K562 (cell line): Measurements from ENCODE around the gene SFTPB. TPM values are rescaled to one million over a fixed set of nuclear protein-coding genes. Genes with fewer than 3 reads are reported as not detected.

Experiments used
- ATAC-seq: fragments of 200-7000 bp; cut with Tn5 transposase; 3 replicates; pipeline ENCODE4 v1.9.1; 2020; ENCODE audit warnings: moderate library complexity
- BruUV-seq: library from RNA; stranded (reverse); fragments of 400-500 nt; replicated peaks from 2 replicates; lab custom pipeline; 2021; lab: Mats Ljungman, UMichigan
- CTCF ChIA-PET: fragments of 300-600 bp; formaldehyde crosslinking; extraction: SDS; loops from one replicate; lab custom pipeline; 2021; ENCODE audit warnings: low intra/inter-chr PET ratio; lab: Yijun Ruan, JAX
- POLR2A ChIA-PET: fragments of 300-600, 350-650 bp; sonication (Branson Sonifier 250); formaldehyde crosslinking; extraction: SDS; loops from one replicate; lab custom pipeline; 2021; ENCODE audit warnings: antibody characterized with exemption, inconsistent platforms; lab: Yijun Ruan, JAX
- DNase-seq, 4 experiments: peaks; one replicate each; pipeline versions ENCODE4 v3.0.0 to v3.0.0-alpha.2; 2011 to 2018; ENCODE audit warnings: low spot score in 3 of 4, mixed read lengths in 3 of 4; ENCODE audit errors: extremely low read depth in 1 of 4
- FAIRE-seq: peaks from 2 replicates; lab custom pipeline; 2011; peaks lifted over from hg19 to GRCh38; lab: Jason Lieb, UNC
- H2AFZ ChIP-seq: 2 replicates; pipeline ENCODE4 v1.6.0; 2011; ENCODE audit warnings: low read depth, low read length, control low read depth, inconsistent platforms
- H3K27ac ChIP-seq: fragments of 200-600 bp; 3 replicates; pipeline ENCODE4 v1.8.0; 2011; ENCODE audit warnings: low read depth, mild to moderate bottlenecking, control low read depth, inconsistent platforms, low read length, moderate library complexity, mixed read lengths; ENCODE audit errors: extremely low read depth
- H3K27me3 ChIP-seq, 2 experiments: fragments of 300-600 bp in 1 of 2; 2 replicates in 1 of 2; 3 replicates in 1 of 2; pipeline versions ENCODE4 v1.6.0 to v1.8.0; 2011; ENCODE audit warnings: inconsistent platforms in 2 of 2, low read length in 2 of 2, mild to moderate bottlenecking in 1 of 2, mixed read lengths in 1 of 2, moderate library complexity in 1 of 2; ENCODE audit not compliant: control insufficient read depth in 2 of 2, insufficient read depth in 2 of 2
- H3K36me3 ChIP-seq: fragments of 300-600 bp; 3 replicates; pipeline ENCODE4 v1.8.0; 2011; ENCODE audit warnings: mild to moderate bottlenecking, low read length, inconsistent platforms; ENCODE audit not compliant: control insufficient read depth, insufficient read depth
- H3K4me1 ChIP-seq, 2 experiments: fragments of 200-600 bp in 1 of 2; replicated peaks in 1 of 2; 2 replicates in 1 of 2; 3 replicates in 1 of 2; pipeline versions ENCODE4 v1.5.1 to v1.8.0; 2011; ENCODE audit warnings: inconsistent platforms in 2 of 2, low read length in 2 of 2, mild to moderate bottlenecking in 1 of 2, mixed read lengths in 1 of 2, moderate library complexity in 1 of 2; ENCODE audit not compliant: control insufficient read depth in 2 of 2, insufficient read depth in 2 of 2
- H3K4me2 ChIP-seq: 2 replicates; pipeline ENCODE4 v1.6.1; 2011; ENCODE audit warnings: low read length, control low read depth, inconsistent platforms, mixed read lengths; ENCODE audit not compliant: insufficient read depth
- H3K4me3 ChIP-seq: fragments of 200-600 bp; sonication (generic), shearing (Covaris generic); 2 replicates; pipeline ENCODE4 v1.5.1; 2016; ENCODE audit warnings: control low read depth, inconsistent platforms
- H3K79me2 ChIP-seq: fragments of 200-600 bp; 3 replicates; pipeline ENCODE4 v1.8.0; 2011; ENCODE audit warnings: low read length, inconsistent platforms; ENCODE audit not compliant: control insufficient read depth, insufficient read depth
- H3K9ac ChIP-seq, 2 experiments: 2 replicates each; pipeline versions ENCODE4 v1.6.0 to v1.6.1; 2011; ENCODE audit warnings: low read depth in 2 of 2, low read length in 2 of 2, control low read depth in 1 of 2, inconsistent platforms in 1 of 2, mild to moderate bottlenecking in 1 of 2, mixed read lengths in 1 of 2; ENCODE audit not compliant: insufficient read depth in 1 of 2
- H3K9me1 ChIP-seq: one replicate; pipeline ENCODE4 v1.6.0; 2011; ENCODE audit warnings: inconsistent platforms, mild to moderate bottlenecking, low read length, moderate library complexity; ENCODE audit not compliant: control insufficient read depth, insufficient read depth
- H3K9me3 ChIP-seq: replicated peaks from 2 replicates; pipeline ENCODE4 v1.5.1; 2011; ENCODE audit warnings: low read depth, low read length, inconsistent platforms; ENCODE audit not compliant: control insufficient read depth, insufficient read depth
- H4K20me1 ChIP-seq: replicated peaks from 2 replicates; pipeline ENCODE4 v1.6.1; 2011; ENCODE audit warnings: low read length, inconsistent platforms, mixed read lengths; ENCODE audit not compliant: control insufficient read depth, insufficient read depth
- NCOA6 ChIP-seq: fragments of 450-650 bp; IDR thresholded peaks from 2 replicates; pipeline ENCODE4 v1.6.1; 2017; ENCODE audit warnings: mild to moderate bottlenecking
- ZNF23 ChIP-seq: fragments of 250-450 bp; sonication (Bioruptor Pico); IDR thresholded peaks from 2 replicates; pipeline ENCODE4 v1.4.0; 2020; ENCODE audit warnings: mild to moderate bottlenecking
- WGBS: fragments of 100-300 bp; shearing (Covaris generic); methylation state at CpG from one replicate; pipeline ENCODE4 v1.1.6; 2016; ENCODE audit warnings: low coverage, mixed read lengths; ENCODE audit not compliant: insufficient coverage; ENCODE audit errors: missing lambda C conversion rate; 5-methylcytosine and 5-hydroxymethylcytosine counted together
- in situ Hi-C: fragments of 300-500 bp; cut with MboI; formaldehyde crosslinking; loops from 4 replicates; pipeline ENCODE4 v1.15.0; 2018; ENCODE audit warnings: inconsistent platforms, mixed read lengths
- intact Hi-C: fragments of 100-400 bp; cut with micrococcal nuclease; formaldehyde crosslinking; loops from 2 replicates; pipeline ENCODE4 v1.14.2; 2022
- polyA plus RNA-seq, 8 experiments: library from polyadenylated mRNA; depleted of rRNA in 4 of 8; stranded (reverse) in 5 of 8; unstranded in 3 of 8; fragments of >200 nt; fragmentation: Nextera tagmentation in 2 of 8; fragmentation: Illumina TruSeq in 1 of 8; extraction: Ambion mirVana in 2 of 8; extraction: Trizol in 1 of 8; gene quantifications; 2 replicates each; pipeline versions ENCODE4 v1.2.1 to v1.2.3, GENCODE V29; 2011 to 2014; ENCODE audit warnings: inconsistent platforms in 1 of 8, missing spikeins in 1 of 8
- total RNA-seq, 7 experiments: library from RNA; depleted of rRNA in 6 of 7; stranded (reverse); fragments of >200 nt in 6 of 7; fragmentation: Illumina TruSeq in 2 of 7; extraction: Trizol in 2 of 7; gene quantifications; 2 replicates each; pipeline versions ENCODE4 v1.2.1 to v1.2.3, GENCODE V29; 2011 to 2021; ENCODE audit warnings: low replicate concordance in 1 of 7

The SFTPB gene
- total and polyA plus RNA-seq, 9 of the 15 experiments (the other 6 are each of a cell fraction or from before 2014, with no cell fraction given): 0.03 to 7.0 TPM; not detected in 7

- no peak overlapping the region for H3K9ac ChIP-seq
- POLR2A ChIA-PET: no interaction called here
- in situ Hi-C loops (no loop called here), intact Hi-C loops (no loop called here)
- DNase-seq: no peak
- no peaks in the 10 kb centered on the region for H3K9me1 ChIP-seq
- H3K27me3 ChIP-seq: peaks cover 4 to 19% of the 10 kb centered on the region in 2 experiments
- no TSS peak for BruUV-seq
- H3K4me3 ChIP-seq: no peak overlapping the region
- TF ChIP-seq NCOA6 (no peak), ZNF23 (CRISPR knock-in tag) (no peak)
- ATAC-seq: no peak
- H2AFZ ChIP-seq: no peak overlapping the region
- CTCF ChIA-PET: interaction anchor here (0.6 to 2.7 kb wide), 2 partner anchors 26 to 68 kb away, joined by 3 to 14 read pairs; no protein-coding TSS in a partner anchor
- H3K79me2 ChIP-seq: no peaks in the 10 kb centered on the region
- no peak for FAIRE-seq
- H3K9me3 ChIP-seq: no peaks in the 10 kb centered on the region
- WGBS: 0% methylated on average over 2 of the region's 2 CpGs
- no peak overlapping the region for H3K27ac ChIP-seq
- H4K20me1 ChIP-seq: peaks cover 7% of the 10 kb centered on the region
- H3K4me1 ChIP-seq: peaks cover 7 to 11% of the 10 kb centered on the region in 2 experiments; a peak in 3 of 5 replicates
- no peak overlapping the region for H3K4me2 ChIP-seq
- H3K36me3 ChIP-seq: no peaks in the 10 kb centered on the region
Measured at GRCh38 chr2:85680707-85681371, 12.8 kb upstream of the SFTPB start.
